TTC549 (cell line): Measurements from ENCODE around the gene ADAT1.

Experiments
- FAIRE-seq: peaks from 2 replicates; lab custom pipeline; 2012; peaks lifted over from hg19 to GRCh38; lab: Jason Lieb, UNC

The ADAT1 gene, protein sequence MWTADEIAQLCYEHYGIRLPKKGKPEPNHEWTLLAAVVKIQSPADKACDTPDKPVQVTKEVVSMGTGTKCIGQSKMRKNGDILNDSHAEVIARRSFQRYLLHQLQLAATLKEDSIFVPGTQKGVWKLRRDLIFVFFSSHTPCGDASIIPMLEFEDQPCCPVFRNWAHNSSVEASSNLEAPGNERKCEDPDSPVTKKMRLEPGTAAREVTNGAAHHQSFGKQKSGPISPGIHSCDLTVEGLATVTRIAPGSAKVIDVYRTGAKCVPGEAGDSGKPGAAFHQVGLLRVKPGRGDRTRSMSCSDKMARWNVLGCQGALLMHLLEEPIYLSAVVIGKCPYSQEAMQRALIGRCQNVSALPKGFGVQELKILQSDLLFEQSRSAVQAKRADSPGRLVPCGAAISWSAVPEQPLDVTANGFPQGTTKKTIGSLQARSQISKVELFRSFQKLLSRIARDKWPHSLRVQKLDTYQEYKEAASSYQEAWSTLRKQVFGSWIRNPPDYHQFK

DNA sequence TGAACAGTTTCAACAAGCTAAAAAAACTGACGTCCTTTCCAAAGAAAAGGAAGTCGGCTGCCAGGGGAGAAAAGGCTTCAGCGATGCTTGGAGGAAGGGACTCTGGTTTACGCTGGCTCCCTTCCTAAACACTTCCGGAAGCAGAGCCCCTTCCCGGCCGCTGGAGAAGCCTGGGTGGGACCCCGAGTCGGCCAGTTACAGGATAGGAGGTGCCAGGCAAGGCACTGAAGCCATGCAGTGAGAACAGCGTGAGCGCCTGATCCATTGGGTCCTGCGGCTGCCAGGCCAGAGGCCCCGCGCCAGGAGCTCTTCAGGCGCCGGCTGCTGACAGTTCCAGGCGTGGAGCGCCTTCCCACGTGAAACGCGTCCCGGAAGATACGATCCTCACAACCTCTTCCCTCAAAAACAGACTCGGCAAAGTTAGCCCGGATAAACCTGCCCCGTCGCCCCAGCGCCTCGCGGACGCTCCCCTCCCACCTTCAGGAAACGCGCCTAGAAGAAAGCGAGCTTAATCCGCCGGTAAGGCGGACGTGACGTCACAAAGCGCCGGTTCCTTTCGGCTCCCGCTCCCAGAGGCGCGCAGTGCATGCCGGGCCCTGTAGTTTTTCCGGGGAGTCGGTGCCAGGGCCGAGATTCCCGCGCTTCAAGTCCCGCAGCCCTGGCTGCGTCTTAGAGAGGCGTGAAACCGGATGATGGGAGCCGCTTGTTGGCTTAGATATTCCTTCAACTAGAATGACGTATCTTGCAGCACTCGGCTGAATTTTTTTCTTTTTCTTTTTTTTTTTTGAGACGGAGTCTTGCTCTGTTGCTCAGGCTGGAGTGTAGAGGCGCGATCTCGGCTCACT, at the start of gene ADAT1:
Gene ADAT1 (minus strand): TSS at position 521 of the 845 bp plus-strand sequence. CDS start 2,482 bp downstream, outside the sequence.
- FAIRE-seq, result peak; percentile 34

DNA sequence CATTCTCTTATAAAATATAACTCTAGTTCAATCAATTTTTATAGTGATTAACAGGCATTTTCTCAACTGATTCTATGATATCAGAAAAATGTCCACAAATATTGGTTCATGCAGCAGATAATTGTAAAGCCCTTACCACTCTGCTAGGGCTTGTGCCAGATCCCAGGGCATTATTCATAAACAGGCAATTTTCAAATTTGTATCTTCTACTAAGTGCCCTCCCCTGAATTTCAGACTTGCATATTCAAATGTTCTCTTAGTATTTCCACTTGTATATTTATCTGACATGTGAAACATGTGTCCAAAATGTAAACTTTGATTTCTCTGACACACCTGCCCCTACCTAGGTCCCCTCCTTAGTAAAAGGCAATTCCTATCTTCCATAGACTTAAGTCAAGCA, 44.4 kb upstream of the ADAT1 start:
- no peak for FAIRE-seq

DNA sequence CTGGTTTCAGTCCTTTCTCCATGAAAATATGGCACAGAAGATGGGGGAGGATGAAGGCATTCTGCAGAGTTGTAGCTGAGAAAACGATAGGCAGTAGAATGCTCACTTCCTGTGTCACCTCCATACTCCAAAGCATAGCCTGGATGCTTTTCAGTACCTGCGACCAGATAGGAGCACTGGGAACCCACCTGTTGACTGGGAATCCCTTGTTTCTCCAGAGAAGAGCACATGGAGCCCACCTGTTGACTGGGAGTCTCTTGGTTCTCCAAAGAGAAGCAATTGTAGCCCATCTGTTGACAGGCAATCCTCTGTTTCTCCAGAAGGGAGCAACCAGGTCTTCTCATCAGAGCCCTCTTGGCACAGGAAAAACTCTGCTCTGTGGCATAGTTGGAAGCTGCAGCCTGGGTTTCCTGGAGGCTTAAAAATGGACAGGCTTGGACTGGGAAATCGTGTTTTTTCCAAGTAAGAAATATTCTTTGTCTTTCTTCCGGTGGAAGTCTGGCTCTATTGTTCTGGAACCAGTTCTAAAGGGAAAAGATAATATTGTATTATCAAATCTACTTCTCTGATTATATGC, 37.7 kb upstream of the ADAT1 start:
- FAIRE-seq, result no peak

DNA sequence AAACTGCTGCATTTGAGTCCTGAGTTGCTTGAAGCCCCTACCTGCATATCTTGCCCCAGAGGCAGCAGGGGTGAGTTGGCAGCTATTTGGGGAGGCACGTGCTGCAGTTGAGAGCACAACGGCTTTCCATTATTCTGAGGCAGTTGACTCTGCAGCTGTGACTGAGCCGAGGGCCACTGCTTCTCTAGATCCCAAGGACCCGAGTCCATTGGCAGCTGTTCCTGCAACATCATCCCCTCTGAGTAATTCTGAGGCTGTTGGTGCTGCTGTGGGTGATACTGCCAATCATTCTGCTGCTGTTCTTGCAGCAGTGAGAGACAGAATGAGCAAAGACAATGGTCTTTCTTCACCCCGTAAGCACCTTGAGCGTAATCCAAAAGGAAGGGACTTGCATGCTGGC, 37.2 kb upstream of the ADAT1 start:
- no peak for FAIRE-seq

DNA sequence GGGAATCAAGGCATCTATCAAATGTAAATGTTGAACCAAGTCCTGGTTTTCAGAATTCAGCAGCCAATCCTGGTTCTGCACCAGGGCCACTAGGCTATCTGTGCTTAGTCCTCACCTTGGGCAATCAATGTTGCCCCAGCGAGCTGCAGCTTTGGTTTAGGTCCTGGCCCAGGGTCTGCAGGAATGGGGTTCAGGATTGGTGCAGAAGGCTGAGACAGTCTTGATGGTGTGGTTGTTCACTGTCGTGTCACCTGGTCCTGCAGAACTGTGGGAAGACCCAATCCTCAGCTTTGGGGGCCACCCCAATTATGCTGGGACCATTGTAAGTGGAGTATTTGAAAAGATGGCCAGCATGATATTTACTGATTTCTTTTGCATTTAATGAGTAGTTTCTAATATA, 35.1 kb upstream of the ADAT1 start:
- FAIRE-seq, result no peak

DNA sequence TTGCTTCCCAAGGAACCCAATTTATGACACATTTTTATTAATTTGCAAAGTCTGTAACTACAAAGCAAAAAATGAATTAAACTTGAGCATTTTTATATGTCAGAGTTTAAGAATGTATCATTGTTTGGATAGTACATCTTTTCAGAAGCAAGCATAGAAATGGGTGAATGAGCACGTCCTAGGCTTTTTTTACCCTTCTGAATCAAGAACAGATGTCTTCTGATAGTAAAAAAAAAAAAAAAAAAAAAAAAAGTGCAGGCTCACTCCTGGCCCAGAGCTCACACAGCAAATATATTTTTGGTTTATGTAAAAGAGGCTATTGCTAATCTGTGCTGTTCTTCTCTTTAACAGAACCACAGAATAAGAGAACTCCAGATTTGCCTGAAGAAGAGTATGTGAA, 30.8 kb upstream of the ADAT1 start:
- FAIRE-seq, result no peak

DNA sequence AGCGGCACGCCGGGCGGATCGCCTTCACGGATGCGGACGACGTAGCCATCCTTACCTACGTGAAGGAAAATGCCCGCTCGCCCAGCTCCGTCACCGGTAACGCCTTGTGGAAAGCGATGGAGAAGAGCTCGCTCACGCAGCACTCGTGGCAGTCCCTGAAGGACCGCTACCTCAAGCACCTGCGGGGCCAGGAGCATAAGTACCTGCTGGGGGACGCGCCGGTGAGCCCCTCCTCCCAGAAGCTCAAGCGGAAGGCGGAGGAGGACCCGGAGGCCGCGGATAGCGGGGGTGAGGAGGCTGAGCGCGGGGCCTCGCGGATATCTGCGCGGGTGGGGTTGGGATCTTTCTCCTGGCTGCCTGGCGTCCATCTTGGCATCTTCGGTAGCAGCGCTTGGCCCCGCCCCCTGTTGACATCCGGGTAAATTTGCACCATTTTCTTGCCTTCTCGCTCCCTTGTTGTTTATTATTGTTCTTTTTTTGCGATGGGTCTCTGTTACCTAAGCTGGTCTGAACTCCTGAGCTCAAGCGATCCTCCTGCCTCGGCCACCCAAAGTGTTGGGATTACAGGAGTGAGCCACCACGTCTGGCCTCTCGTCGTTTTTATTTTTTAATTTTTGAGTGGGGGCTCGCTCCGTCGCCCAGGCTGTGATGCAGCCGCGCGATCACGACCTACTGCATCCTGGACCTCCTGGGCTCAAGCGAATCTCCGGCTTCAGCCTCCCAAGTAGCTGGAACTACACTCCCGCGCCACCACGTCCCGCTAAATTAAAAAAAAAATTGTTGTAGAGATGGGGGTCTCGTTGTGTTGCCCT, 25.4 kb upstream of the ADAT1 start:
- FAIRE-seq, result no peak

DNA sequence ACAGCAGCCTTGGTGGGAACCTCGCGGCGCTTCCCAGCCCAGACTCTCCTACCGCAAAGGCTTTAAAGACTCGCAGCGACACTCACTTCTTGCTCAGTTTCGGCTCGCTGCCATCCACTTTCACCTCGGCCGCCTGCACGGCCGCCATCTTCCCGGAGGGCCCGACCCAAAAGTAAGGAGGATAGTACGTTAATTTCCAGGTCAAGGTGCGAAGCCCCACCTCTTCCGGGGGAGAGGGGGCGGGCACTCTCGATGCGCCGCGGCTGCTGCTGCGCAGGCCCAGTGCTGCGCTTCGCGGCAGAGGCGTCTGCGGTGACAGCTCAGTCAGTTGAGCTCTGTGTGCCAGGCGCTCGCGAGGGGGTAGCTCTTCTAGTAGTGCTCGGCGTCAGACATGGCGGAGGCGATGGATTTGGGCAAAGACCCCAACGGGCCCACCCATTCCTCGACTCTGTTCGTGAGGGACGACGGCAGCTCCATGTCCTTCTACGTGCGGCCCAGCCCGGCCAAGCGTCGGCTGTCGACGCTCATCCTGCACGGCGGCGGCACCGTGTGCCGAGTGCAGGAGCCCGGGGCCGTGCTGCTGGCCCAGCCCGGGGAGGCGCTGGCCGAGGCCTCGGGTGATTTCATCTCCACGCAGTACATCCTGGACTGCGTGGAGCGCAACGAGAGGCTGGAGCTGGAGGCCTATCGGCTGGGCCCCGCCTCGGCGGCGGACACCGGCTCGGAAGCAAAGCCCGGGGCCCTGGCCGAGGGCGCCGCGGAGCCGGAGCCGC, 24.6 kb upstream of the ADAT1 start, which contains the start of the genes KARS1 and TERF2IP:
Gene KARS1 (minus strand): TSS at position 174 of the 773 bp plus-strand sequence. CDS start 26 bp downstream, at position 148.
Gene TERF2IP (plus strand): TSS at position 282 of the 773 bp plus-strand sequence. CDS start 110 bp downstream, at position 392.
- FAIRE-seq, result no peak

DNA sequence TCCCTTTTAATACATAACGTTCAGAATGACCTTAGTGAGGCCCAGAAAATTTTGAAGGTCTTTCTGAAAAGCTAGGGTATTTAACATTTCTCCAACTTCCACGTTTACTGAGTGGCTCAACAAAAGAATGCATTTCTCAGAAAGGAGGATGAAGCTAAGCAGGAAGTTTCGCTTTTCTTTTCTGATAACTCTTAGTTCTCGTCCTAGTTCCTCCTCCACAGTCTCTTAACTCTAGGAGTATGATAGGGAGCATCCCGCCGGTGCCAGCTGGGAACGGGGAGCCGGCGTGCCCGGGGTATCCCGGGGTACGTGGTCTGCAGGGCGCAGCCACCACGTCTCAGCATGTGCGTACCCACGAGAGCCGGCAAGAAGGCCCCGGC, 24.0 kb upstream of the ADAT1 start:
- FAIRE-seq, result no peak

DNA sequence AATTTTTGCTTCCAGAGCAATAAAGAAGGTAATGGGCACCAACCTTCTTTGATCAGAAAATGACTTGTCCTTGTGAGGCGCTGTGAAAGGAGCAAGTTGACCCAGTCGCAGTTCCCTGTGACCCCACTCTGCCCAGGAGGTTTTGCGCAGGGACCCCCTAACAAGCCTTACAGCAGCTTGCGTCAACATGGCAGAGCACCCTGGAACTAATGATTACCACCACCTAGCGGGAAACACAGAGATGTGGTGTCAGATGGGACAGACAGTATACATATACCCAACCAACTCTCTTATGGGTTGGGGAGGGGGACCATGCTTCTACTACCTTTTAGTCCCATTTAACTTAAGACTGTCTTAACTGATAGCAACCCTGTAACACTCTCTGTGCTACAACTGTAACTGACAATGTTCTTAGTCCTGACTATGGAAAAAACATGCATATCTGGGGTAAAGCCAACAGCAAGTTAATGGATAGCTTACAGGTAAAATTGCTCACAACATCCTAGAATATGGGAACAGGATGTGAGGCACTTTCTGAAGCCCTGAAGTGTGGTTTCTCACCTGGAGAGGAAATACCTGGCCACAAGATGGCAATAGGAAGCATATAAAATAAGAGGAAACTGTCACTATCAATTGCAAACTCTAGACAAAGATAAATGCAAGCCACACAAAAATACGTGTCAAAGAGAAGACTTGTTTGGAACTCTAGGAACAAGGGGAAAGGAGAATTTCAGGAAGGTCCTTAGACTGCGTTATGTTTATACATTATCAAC, 21.3 kb upstream of the ADAT1 start:
- FAIRE-seq, result no peak

DNA sequence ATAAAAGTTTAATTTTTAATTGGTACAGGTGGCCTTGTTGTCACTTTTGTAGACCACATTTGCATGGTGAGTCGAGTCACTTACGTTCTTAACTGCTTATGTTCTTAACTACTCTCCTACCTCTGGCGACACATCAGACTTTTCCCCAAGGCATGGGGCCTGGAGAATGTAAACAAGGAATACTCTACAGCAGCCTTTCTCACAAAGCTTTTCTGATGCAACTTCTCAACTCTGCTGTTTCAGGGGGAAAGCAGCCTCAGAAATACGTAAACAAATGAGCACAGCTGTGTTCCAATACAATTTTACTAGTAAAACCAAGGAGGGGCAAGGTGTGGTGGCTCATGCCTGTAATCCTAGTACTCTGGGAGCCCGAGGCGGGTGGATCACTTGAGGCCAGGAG, 17.5 kb upstream of the ADAT1 start:
- no peak for FAIRE-seq

DNA sequence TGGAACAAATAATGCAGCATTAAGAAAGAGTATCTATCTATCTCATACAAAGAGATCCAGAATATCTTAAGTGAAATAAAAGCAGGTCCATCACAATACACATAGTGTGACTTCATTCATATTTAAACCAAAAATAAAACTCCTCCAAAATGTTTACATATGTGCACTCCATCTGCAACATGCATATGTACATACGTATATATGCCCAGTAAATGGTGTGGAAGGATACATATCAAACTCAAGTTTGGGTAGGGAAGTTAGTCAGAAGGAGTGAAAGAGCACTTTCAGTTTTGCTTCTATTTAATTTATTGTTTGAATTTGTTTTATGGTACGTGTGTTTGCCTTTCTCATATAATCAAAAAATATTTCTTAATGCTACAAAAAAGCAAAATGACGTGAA, 12.0 kb upstream of the ADAT1 start:
- no peak for FAIRE-seq

DNA sequence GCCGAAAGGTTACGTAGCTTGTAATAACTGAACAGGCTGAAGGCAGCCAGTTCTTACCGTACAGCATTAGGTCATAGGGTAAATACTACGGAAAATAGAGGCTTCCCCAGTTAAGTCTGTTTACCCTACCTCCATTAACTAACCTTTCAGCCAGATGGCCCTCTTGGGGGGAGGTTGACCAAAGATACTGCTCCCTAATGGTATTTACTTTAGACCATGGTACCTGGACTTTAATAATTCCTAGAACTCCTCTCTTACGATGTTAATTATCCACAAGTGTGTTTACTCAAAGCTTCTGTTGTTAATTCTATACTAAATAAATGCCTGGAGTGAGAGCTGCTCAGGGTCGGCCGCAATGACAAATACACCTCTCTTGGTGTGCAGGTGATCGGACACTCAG, 9.8 kb upstream of the ADAT1 start:
- FAIRE-seq, result no peak

DNA sequence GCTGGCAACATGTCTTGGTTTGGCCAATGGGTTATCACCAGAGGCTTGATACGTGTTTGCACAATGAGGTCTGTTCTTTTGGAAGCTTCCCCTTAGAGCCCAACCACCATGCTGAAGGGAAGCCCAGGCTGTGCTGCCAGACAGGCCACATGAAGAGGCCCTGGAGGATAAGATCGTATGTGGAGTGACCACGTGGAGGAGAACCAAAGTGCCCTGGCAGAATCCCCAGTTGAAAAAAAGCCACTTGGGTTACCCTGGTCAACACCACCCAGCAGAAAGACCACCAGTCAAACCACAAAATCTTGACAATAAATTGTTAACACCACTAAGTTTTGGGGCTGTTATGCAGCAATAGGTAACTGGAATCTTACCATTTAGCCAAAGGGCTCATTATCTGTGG, 7.0 kb upstream of the ADAT1 start:
- no peak for FAIRE-seq

DNA sequence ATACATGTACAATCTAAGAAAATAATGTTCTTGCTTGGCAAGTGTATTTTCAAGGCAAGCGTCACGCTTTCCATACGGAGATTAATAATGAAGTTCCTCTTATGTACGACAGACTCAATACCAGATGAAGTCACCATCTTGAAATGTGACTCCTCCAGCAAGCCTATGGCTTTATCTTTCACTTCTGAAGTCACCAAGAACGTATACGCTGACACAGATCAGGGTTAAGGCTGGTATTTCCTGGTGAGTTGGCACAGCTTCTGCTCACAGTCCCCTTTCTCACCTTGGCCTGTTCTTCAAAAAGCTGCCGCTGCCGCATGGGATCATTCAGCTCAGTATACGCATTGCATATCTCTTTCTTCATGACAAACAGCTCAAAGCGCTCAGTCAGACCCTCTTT, 6.1 kb upstream of the ADAT1 start:
- FAIRE-seq, result no peak

DNA sequence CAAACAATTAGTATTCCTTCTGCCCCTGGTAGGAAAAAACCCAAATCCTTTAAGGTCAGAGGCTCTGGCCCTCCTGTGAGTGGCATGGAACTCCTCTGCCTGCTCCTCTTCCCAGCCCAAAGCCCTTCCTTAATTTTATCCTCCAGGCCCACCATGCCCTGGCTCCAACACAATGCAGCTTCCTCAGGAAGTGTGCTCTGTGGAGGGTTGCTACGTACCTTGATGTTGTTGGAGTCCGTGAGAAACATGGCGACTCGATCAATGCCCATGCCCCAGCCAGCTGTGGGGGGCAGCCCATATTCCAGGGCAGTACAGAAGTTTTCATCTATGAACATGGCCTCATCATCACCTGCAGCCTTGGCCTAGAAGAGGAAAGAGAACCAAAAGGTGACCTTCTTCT, 5.3 kb upstream of the ADAT1 start:
- no peak for FAIRE-seq

DNA sequence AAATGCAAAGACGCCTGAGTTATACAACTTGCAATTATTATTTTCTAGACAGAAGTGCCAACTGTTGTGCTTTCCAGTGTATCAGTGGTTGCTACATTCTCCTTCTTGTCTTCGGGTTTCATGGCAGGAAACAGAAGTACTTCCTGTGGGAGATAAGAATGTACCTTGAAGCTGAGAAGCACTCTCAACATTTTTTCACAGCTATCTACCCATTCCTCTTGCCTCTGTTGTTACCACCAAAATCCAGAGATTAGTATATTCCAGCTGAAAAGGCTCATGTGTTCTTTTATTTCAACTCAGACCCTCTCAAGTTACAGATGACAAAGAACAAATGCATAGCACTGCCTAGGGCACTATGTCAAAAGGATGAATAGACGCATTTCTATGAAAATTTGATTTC, 4.8 kb upstream of the ADAT1 start:
- FAIRE-seq, result no peak

DNA sequence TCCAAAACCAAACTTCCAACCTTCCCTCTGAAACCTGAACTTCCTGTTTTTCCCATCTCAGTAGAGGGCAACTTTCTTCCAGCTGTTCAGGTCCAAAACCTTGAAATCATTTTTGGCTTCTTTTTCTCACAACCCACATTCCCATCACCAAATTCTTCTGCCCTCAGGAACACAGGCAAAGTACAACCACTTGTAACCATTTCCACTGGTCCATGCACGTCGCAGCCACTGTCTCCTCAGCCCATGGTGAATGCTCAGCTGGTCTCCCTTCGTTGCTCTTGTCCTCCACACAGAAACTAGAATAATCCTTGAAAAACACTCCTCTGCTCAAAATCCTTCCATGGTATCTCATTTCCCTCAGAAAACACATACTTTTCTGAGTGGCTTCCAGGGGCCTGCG, 3.7 kb upstream of the ADAT1 start:
- FAIRE-seq, result no peak

DNA sequence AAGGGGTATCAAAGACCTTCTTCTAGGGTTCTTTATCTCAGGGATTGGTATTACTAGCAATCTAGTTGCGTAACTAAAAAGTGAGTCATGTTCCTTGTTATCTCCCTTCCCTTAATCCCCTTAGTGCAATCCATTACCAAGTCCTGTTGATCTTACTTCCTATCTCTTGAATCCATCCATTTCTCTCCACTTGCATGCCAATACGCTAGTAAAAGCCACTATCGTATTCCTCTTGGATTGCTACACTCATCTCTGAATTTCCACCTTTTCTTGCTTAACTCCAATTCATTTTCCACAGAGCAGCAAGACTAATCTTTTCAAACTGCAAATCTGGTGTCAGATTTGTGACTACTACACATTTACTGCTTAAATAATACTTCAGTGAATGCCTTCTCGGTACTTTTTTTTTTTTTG, 1.8 kb upstream of the ADAT1 start:
- FAIRE-seq, result no peak

DNA sequence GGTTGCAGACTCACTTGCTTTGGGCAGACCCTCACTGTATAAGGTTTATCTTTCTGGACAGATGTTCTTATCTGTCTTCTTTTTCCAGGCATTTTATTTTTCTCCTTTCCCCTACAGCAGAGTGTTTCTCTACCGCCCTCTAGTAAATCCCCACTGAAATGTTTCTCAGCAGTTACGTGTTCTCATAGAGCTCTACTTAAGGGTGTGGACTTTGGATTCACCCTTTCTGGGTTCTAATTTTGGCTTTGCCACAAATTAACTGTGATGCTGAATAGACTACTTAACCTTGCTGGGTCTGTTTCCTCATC, 2.0 kb downstream of the ADAT1 start:
- FAIRE-seq, result no peak
